HG03159 (cell line): ENCODE measurements around the gene SNAP47.

Source experiments
- ATAC-seq: cut with Tn5 transposase; IDR thresholded peaks from one replicate; pipeline ENCODE4 v1.9.1; 2021; ENCODE audit warnings: mild to moderate bottlenecking, moderate library complexity; ENCODE audit not compliant: unreplicated experiment

SNAP47 gene

DNA sequence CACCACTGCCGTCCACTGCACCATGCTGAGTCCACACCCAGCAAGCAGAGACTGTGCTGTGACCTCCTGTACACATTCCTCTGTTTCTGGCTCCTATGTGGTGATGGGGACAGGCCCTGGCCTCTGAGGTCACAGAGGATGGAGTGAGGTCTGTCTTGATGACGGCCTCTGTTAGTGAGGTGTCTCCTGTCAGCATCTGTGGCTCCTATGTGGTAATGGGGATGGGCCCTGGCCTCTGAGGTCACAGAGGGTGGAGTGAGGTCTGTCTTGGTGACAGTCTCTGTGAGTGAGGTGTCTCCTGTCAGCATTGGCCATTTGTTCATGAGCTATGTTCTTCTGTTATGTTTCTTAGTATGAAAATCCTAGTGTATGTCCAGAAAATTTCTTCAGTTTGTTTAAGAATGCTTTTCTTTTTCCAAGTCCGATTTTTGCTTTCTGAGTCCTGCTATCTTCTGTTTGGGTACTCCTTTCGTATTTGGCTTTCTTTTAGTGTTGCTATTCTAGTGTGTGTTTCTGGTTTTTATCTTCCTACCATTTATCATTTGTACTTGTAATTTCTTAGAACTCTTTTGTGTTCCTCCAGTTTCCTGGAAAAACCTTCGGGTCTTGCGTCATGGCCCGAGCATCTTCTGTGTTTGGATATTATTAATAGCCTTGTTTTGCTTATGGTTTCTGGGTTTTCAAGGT lies 13.4 kb downstream of the SNAP47 start:
- ATAC-seq, result no peak

DNA sequence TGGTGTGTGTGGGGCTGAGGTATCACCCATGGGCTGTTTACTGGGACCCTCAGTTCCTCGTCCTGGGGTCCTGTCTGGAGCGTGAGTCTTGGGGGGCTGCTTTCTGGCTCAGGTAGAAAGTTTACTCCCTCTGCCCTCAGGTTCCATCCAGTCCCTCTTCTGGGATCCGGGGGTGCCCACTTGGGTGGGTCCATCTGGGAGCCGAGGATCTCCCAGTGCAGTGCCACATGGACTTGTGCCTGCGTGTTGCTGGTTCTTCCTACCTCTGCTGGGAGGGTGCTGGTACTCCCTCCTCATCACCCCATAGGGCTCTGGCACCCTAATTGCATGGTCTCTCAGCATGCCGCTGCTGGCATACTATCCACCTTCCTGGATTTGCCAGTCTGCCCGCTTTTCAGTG lies 14.0 kb downstream of the SNAP47 start:
- no peak for ATAC-seq

DNA sequence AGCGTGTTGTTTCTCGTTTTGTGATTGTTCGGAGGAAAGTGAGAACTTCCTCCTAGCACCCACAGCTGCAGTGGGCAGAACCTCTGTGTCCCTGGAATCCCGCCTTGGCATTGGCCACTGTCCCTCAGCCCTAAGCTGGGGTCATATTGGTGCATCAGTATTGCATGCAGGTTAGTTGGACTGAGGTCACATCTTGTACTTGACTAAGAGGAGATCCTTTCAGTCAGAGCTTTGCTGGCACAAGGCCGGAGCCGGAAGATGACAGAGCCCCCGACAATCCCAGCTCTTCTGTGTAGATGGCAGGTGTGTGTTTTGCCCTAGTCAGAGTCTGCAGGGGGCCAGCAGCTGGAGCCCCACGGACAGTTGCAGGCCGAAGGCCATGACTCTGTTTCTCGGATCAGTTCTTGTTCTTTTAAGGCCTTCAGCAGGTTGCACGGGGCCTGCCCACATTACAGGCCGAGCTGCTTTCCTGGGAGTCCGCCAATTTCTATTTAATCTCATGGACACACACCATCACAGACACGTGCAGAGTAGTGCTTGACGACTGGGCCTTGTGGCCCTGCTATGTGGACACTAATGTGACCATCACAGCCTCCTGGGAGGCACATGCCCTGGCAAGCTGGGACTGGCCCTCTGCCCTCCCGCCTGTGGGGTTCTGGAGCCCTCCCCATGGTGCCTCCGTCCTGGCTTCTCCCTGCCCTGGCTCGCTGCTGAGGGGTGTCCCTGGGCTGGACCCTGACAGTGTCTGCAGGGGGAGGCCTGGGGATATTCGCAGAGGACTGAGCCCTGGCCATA lies 14.9 kb downstream of the SNAP47 start:
- no peak for ATAC-seq

DNA sequence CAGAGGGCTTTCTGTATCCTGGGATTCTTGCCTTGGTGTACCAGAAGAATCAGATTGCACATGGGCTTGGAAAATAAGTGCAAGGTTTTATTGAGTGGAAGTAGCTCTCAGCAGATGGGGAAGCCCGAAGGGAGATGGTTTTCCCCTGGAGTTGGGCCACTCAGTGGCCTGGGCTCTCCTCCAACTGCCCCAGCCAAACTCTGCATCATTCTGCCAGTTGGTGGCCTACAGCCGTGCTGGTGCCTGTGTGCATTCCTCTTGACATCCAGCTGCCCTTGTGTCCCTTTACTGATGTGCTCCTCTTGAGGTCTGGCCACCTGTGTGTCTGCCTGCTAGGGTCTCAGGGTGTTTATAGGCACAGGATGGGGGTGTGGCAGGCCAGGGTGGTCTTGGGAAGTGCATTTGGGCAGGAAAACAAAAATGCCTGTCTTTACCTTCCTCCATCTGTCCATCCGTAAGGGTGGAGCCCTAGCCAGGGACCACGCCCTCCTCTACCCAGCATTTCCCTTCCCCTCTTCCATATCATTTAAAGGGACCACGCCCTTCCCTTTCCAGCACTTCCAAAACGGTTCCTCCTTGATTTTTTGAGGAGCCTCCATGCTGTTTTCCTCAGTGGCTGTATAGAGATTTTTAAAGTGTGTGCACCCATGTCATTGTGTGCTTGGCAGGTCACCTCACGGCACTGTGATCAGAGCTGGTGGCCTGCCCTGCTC lies 18.9 kb downstream of the SNAP47 start:
- no peak for ATAC-seq

DNA sequence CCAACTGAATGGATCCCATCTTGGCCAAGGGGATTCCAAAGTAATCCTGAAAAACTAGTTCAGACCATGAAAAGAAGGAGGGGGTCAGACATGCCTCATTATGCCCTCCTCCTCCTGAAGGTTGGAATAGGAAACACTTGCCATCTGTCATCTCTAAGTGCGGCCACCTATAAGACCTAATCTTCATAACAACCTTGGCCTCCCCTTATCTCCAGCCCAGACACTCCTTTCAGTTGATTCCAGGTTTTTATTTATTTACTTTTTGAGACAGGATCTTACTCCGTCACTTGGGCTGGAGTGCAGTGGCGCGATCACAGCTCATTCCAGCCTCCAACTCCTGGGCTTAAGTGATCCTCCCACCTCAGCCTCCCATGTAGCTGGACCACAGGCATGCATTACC lies 19.7 kb downstream of the SNAP47 start:
- ATAC-seq, result no peak

DNA sequence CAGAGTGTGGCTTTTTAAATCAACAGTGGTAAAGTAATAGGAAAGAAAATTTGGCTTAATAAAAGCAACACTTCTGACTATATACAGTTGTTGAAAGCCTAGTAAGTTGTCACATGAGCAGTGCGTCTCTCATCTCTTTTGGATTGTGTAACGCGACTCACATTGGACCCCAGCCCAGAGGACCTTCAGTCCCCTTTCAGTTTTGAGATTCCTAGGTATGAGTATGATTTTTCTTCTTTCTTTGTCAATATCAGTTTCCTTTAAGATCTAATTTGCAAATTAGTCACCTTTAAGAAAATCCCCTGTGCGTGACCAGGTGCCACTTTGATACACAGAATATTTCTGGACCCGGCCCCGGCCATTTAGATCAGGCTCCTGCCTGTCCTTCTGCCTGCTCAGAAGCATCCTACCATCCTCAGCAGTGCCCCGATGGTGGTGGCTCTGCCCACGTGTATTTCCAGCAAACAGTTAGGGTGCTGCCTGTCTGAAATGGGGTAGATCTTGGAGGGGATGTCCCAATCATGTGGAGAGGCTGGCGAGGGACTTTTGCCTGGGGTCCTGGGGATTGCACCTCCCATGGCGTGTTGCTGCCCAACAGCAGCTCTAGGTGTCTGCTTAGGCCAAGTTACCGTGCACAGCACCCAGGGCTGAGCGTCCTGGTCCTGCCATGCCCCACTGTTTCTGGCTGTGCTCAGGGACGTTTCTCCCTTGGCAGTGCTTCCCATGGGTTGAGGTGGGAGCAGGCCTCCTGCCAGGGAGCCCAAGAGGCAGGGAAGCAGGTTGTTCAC lies 21.1 kb downstream of the SNAP47 start:
- no peak for ATAC-seq

DNA sequence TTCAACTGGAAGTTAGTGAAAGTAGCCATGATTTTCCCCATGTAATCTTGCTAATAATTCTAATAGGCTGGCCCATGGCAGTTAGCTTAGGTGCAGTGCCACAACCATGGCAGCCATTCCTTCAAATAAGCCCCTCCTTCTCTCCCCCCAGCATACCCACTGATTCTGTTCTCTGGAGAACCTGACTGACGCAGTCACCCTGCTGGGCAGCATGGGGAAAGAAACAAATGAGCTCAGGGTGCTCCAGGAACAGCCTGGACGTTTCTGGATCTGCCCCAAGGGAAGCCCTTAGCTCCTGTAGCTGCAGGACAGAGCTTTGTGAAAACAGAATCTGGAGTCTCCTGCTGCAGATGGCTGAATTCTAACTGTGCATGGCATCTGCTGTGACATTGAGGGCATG lies 22.5 kb downstream of the SNAP47 start:
- no peak for ATAC-seq

DNA sequence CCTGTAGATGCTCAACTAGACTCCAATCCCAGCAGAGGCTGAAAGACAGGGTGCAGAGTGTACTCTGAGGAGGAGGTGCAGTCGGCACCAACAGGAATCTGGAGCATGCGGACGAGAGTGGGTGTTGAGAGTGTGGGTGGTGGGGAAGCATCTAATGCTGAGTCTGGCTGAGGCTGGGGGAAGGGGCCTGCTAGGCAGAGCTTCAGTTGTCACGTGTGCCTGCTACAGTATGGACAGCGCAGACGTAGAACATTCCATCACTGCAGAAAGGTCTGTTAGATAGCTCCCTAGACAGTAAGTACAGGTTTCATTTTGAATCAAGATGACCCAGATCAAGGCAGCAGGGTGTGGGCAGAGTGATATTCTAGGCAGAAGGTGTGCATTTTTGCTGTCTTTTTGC lies 23.1 kb downstream of the SNAP47 start:
- no peak for ATAC-seq

DNA sequence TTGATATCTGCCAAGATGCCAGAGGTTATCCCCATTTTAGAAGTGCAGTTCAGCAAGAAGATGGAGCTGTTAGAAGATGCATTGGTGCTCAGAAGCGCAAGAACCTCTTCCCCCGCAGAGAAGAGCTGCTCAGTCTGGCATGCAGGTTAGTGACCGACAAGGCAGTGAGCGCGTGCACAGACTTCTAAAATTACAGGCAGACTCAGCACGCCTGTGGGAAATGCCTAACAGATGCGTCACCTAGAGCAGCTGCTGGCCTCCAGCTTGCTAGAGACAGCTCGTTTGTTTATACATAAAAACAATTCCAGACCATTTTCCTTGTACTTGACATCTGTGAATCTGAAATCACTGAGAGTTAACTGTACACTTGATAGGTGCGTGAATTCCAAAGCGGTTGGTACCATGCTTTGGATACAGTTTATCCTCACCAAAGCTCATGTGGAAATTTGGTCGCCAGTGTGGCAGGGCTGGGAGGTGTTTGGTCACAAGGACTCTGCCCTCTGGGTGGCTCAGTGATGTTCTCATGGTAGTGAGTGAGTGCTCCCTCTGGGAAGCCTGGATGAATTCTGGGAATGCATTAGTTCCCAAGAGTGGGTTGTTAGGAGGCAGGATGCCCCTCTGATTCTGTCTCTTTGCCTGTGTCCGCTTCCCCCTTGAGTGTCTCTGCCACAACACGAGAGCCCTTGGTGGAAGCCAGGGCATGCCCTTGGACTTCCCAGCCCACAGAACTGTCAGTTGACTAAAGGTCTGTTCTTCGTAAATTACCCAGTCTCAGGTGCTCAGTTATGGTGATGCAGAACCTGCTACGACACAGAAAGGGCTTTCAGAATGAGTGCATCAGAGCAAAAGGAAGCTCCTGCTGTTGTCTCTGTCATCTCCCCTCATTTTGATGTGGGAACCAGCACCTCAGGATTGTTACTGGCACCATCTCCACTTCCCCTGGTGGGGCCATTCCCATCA lies 24.4 kb downstream of the SNAP47 start:
- no peak for ATAC-seq

DNA sequence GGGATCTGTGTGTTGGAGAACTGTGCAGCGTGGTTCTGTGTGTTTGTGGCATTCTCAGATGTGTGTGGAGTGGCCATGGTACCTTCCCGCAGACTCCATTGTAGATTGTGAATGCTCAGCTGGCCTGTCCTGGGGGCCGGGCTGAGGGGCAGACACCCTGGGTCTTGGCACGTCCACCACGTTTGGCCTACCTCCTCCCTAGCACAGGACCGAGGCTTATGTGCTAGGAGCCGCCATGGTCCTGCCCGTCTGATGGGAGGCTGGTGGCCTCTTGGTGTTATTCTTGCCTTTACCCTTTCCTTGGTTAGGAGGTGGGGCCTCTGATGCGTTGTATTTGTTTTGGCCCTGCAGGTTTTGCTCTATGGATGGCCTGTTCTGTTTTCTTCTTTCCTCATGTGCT lies 25.1 kb downstream of the SNAP47 start:
- no peak for ATAC-seq

DNA sequence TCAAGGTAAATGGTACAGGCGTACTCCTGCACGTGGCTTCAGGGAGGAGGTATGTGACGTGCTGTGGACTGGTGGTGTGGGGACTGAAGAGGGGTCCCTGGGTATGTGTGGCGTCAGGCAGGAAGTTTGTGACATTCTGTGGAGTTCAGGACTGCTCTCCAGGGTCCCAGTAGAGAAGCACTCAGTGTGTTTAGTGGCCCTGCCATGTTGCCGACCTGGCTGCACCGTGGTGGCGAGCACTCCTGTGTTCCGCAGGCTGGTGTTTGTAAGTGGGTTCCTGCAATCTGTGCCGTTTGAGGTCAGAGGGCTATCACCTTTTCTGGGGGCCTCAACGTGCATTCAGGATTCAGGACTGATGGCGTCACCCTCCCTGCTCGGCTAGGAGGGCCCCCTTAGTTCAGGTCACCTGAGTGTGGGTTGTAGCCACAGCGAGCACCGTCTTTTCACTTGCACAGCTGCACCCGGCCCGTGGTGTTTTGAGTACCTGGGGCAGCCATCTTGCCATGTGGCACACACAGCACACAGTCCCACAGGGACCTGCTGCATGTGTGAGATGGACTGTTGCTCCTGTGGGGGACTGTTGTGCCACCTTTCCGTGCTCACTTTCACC lies 26.5 kb downstream of the SNAP47 start:
- ATAC-seq, result no peak

DNA sequence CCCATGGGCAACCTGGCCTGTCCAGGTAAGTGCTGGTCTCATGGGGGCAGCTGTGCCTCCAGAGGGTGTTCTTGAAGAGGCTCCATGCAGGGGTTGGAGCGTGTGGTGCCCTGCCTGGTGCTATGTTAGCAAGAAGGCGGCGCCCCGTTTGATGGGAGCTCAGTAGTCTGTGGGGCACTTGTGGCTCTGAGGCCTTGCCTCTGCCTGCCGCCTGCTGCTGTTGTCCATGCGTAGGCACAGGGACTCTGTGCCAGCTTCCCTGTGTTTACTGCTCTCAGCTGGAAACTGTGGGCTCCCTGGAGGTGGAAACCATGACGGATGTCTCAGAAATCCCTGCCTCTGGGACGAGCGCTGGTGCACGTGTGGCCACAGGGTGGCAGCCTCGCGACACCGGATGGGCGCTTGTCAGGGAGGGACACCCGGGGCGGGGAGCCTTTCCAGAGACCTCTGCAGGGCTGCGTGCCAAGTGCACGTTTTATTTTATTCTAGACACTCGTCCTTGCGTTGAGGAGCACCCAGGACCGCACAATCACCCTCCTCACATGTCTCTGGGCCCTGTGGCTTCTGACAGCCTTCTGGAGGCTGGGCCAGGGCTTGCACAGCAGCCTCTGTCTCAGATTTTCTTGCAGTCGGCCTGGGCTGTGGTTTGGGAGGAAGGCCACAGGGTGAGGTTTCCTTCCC lies 27.1 kb downstream of the SNAP47 start:
- peak; percentile 92 for ATAC-seq

DNA sequence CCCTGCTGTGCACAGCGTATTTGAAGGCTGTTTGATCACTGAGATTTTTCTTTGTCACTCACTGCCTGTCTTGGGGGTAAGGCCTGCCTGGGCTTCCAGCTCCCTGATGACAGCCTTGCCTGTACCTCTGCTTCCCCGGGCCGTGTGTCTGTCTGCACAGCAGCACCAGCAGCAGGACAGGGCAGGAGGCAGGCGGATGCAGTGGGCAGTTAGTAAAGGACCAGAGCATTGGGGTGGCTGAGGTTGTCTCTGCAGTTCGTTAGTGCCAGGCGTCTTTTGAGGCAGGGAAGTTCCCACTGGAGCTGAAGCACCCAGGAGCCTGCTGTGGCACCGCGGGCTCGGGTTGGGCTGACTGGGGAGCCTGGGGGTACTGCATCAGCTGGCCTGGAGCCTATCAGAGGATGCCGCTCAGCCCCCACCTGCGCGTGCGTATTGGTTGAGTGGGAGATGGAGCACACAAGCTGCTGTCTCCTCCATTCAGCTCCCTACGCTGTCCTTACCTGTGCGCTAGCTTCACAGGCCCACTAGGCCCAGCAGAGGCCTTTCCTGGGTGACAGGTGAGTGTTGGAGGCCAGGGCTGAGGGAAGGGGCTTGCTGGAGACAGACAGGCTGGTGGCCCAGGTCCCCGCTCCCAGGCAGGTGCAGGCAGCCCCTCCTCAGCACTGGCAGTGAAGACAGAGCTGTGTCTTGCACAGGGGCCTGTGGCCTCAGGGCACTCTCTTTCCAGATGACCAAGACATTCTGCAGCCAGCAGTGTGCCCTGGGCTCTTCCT lies 28.2 kb downstream of the SNAP47 start:
- ATAC-seq, result no peak

DNA sequence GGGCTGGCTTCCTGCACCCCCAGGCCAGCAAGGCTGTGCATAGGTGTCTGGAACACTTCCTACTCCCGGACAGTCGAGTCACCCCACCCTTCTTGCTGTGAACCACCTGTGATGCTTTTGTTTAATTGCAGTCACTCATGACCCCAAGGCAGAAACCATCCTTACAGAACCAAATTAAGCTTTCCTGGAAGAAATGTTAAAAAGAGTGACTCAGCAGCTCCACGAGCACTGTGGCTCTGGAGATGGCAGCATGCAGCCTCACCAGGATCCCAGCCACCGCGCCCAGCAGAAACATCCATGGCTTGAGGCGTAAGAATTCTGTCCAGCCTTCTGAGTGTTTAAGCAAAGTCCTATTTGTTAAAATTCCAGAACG lies 28.8 kb downstream of the SNAP47 start:
- ATAC-seq, result no peak

DNA sequence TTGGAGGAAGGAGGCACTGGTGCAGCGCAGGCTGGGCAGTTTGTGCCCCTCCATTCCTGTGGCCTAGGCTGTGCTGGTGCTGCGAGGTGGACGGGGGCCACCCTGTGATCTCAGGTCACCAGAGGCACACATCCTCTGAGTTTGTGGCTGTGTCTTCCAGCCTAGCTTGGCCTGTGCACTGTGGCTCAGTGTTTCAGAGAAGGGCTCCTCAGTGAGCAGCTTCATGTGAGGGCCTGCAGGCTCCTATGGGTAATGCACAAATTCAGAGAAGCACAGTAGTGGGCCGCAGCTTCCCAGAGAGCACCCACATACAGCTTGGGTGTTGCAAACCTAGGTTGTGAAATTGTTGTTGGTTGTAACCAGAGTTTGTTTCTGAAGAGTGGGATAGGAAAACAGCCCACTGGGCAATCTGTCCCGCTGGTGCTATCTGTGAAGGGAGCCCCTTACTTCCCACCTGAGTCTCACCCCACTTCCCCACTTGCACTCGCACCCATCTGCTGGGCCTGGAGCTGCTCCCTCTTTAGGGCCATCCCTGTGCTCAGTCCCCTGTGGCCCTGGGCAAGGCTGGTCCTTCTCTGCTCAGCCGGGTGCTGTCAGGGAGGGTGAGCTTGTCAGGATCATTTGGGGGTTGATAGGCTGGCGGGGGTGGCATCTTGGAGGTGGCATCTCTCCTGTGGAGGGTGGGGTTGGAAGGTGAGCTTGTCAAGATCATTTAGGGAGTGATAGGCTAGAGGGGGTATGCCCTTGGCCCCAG lies 30.2 kb downstream of the SNAP47 start:
- ATAC-seq, result no peak

DNA sequence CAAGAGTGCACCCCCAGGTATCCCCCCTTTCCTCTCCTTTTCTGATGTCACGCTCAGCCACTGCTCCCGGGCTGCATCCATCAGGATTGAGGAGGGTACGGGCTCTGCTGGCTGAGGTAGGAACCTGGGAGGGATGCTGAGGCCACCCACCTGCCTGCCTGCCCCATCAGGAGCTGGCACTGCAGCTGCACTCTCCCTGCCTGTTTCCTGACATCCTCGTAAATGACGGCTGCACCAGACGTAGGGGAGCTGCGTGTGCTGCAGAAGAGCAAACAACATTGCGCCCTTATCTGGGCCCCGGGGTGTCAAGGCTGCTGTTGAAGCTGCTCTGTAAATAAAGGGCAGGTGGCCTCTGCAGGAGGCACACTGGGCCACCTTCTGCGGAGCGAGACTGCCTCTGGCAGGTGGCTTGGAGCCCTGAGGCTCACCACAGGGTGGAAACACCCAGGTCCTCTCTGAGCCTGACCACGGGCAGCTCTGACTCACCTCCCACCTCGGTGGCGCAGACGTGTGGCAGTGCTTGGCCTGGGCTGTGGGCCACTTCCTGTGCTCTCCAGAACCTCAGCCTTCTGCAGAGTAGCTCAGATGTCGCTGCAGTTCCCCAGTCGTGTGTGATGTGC lies 30.9 kb downstream of the SNAP47 start:
- ATAC-seq, result no peak

DNA sequence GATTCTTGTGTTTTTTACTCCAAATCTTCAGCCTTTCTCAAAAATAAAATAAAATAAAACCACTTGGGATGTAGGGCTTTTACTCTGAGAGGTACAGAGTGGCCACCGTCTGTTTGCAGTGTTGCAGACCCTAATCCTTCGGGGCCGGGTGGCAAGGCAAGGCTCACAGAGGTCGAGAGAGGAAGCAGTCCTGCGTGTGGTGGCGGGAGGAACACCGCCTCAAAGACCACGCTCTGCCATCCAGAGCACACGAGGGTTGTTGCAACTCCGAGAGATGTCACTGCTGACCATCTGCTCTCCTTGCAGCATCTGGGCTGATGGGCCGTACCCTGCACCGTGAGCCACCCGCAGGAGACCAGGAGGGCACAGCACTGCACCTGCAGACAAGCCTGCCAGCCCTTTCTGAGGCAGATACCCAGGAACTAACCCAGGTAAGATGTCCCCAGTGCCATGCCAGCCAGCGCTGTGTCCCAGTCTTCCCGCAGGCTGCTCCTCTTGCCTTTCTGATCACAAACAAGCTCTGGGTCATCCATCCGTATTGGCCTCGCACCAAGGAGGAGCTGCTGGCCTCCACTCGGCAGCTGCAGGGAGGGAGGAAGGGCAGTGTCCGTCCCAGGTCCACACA lies 31.5 kb downstream of the SNAP47 start:
- no peak for ATAC-seq
